GM12801 (cell line): ENCODE measurements around the gene ADGRB3.

Experiments used
- TF ChIP-seq, protein P1 (sequence below): IDR thresholded peaks from one replicate; pipeline ENCODE4 v1.5.1; 2011; ENCODE audit warnings: control low read depth; ENCODE audit not compliant: insufficient read length; ENCODE audit errors: extremely low read depth

ADGRB3 gene

DNA sequence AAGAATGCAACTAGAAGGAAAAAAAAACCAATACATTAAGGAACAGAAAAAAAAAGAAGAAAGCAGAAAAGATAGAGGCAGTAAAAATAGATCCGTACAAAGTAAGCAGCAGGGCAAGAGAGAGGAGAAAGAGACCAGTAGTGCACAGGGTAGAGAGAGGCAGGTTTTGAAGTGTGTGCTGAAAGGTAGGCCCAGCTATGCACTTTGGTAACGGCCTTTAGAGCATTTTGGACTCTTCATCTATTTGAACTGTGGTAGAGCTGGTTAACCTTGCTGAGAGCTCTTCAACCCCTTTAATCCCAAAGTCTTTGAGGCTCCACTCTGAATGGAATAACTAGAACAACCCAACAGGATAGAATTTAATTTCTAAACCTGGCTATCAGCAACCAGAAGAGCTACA is 45.2 kb downstream of the ADGRB3 start:
- TF ChIP-seq, protein P1, sequence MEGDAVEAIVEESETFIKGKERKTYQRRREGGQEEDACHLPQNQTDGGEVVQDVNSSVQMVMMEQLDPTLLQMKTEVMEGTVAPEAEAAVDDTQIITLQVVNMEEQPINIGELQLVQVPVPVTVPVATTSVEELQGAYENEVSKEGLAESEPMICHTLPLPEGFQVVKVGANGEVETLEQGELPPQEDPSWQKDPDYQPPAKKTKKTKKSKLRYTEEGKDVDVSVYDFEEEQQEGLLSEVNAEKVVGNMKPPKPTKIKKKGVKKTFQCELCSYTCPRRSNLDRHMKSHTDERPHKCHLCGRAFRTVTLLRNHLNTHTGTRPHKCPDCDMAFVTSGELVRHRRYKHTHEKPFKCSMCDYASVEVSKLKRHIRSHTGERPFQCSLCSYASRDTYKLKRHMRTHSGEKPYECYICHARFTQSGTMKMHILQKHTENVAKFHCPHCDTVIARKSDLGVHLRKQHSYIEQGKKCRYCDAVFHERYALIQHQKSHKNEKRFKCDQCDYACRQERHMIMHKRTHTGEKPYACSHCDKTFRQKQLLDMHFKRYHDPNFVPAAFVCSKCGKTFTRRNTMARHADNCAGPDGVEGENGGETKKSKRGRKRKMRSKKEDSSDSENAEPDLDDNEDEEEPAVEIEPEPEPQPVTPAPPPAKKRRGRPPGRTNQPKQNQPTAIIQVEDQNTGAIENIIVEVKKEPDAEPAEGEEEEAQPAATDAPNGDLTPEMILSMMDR = no peak

DNA sequence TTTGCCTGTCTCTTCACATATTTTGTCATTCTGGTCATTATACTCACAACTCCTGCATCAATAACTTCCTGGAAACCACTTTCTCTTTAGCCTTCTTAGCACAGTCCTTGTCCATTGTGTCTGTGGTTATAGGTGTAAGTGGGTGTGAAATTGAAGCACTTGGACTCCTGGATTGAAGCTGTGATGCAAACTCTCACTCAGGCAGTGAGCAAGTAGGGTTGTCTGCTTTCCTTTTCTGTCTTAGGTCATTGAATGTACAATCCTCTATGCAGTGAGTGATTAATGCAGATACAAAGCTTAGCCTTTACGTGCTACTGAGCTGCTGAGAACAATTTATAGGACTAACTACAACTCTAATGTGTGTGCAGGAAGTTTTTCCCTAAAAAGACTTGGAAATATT is 54.8 kb downstream of the ADGRB3 start:
- TF ChIP-seq, protein P1 = no peak

DNA sequence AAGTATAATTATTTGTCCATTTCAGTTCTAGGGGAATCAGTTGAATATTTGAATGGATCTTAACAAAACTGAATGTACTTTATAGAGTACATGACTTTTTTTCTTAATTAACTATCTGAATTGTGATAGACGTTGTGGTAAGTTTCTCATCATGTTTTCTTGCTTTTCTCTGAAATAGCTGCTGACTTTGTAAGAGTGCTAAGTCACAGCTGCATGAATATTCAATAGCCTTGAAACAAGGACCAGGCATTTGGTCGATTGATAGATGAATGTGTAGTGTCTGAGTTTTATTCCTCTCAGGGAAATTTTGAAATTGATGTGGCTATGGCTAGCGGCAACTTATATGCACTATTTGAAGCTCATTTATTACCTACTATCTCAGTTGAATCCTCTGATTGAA is 56.0 kb downstream of the ADGRB3 start:
- TF ChIP-seq, protein P1 = no peak

DNA sequence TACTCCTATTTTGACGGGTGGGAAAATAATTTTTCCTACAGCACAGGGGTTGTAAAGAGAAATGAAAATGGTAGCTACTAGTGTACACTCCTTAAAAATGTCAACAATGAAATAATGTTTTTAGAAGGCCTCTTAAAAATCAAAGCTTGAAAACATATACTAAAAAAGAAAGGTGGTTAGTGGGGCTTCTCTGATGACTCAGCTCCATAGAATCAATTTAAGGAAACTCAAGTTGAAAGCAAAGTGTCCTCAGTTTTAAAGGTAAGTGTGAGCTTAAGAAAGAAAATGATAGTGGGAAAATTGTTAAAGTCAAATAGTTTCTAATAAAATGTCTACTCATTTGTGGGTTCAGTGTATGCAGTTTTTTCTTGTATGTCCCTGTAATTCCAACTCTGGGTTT is 58.2 kb downstream of the ADGRB3 start:
- TF ChIP-seq, protein P1 = no peak

DNA sequence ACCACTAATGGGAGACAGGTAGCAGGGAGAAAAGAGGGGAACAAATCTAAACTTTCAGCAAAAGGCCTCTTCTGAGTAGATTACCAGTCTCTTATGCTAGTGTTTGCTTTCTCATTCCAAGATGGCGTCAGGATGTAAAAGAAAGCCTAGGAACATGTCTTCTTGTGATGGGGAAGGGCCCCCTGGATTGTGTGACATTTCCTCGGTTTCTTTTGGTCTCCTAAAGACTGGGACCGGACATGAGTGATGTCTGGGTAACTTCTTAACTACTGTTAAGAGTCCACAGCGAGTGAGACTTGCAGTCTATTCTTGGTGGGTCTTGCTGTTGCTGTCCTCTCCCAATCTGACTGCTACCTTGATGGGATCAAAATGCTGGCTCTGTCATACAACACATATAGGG is 60.3 kb downstream of the ADGRB3 start:
- TF ChIP-seq, protein P1 = no peak

DNA sequence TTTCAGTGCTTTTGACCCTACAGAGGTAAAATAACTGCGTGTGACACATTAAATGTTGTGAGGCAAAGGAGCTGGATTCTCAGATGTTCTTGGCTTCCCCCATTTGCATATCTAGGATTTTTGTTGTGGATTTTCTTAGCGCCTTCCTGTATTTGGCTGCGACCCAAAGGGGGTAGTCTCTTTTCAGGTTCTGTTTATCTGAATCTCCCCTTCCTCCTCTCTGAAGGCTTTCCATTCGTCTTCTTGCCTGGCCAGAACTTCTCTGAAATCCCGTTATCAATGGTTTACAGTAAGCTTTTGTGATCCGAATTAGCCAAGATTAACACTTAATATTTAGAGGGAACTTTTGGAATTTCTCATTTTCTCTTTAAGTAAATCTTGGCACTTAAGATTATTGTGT is 60.8 kb downstream of the ADGRB3 start:
- TF ChIP-seq, protein P1 = no peak

DNA sequence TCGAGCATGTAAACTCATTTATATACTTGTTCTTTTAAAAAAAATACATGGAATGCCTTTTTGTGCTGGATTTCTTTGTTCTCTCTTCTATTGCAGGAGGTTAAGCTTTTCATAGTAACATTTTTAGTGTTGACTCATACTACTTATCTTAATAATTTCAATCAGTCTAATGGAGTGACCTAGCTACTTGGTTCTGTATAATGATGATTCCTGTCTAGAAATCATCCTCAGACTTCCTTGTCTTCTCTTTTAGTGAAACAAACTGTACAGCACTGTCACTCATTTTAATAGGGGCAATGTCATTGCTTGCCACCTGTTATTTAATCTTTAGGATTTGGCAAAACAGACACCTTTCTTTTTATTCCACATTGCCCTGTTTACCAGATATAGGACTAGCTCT is 62.3 kb downstream of the ADGRB3 start:
- TF ChIP-seq, protein P1 = no peak

DNA sequence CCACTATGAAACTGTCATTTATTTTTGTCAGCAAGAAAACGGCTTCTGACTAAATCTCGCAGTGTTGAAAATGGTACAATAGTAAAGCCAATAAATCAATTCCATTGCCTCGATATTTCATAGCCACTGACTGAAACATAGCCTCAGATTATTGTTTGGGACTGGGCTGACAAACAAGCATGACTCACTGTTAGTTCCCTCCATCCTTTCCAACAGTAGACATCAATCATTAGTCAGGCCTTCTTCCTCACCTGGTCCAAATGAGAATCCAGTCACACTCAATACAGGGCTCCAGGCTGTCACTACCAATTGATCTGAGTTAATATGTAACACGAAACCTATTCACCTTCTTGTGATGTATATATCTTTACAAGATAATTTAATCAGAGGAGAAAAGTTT is 66.1 kb downstream of the ADGRB3 start:
- TF ChIP-seq, protein P1 = no peak
